Esophagus muscularis mucosa (tissue), 4 donors: ENCODE data around the gene PSMA5. TPM values are rescaled to one million over a fixed set of nuclear protein-coding genes. Genes with fewer than 3 reads are reported as not detected.

Experiments
- DNase-seq: peaks from one replicate; pipeline ENCODE4 v3.0.0-alpha.2; 2017; ENCODE audit errors: extremely low spot score
- H3K27ac ChIP-seq, 4 donors: fragments of 200-600 bp; sonication (generic); replicated peaks in 1 of 4; 1 replicate in 3 of 4; 2 replicates in 1 of 4; pipeline ENCODE4 v1.5.1; 2016 to 2019; ENCODE audit warnings: mild to moderate bottlenecking in 1 of 4
- H3K27me3 ChIP-seq, 4 donors: fragments of 200-600 bp; sonication (generic); one replicate each; pipeline versions ENCODE4 v1.5.1 to v1.6.0; 2016 to 2019
- H3K36me3 ChIP-seq, 4 donors: fragments of 200-600 bp; sonication (generic); one replicate each; pipeline ENCODE4 v1.5.1; 2016 to 2019
- H3K4me1 ChIP-seq, 4 donors: fragments of 200-600 bp; sonication (generic); one replicate each; pipeline ENCODE4 v1.5.1; 2016 to 2019
- H3K4me3 ChIP-seq, 4 donors: fragments of 200-600 bp; sonication (generic); 1 replicate in 2 of 4; 2 replicates in 2 of 4; pipeline ENCODE4 v1.5.1; 2016 to 2019; ENCODE audit warnings: mild to moderate bottlenecking in 4 of 4, moderate library complexity in 1 of 4
- H3K9me3 ChIP-seq, 4 donors: fragments of 200-600 bp; sonication (generic); 1 replicate in 3 of 4; 2 replicates in 1 of 4; pipeline ENCODE4 v1.5.1; 2016 to 2019
- CTCF ChIP-seq, 3 experiments: fragments of 200-600 bp in 2 of 3; fragments of 450-650 bp in 1 of 3; sonication (generic) in 2 of 3; IDR thresholded peaks; one replicate each; pipeline ENCODE4 v1.5.1; 2017 to 2019; ENCODE audit warnings: antibody characterized with exemption in 3 of 3, mild to moderate bottlenecking in 2 of 3, moderate library complexity in 1 of 3
- EP300 ChIP-seq: sonication (generic); formaldehyde crosslinking; IDR thresholded peaks from one replicate; pipeline ENCODE4 v1.6.1; 2017; ENCODE audit warnings: antibody characterized with exemption
- POLR2A ChIP-seq: fragments of 450-650 bp; IDR thresholded peaks from one replicate; pipeline ENCODE4 v1.6.1; 2017; ENCODE audit warnings: antibody characterized with exemption, moderate library complexity, mild to moderate bottlenecking, low read depth
- POLR2AphosphoS5 ChIP-seq, 2 donors: sonication (generic); formaldehyde crosslinking; IDR thresholded peaks; one replicate each; pipeline ENCODE4 v1.6.1; 2017; ENCODE audit warnings: antibody characterized with exemption in 2 of 2
- WGBS: methylation state at CpG from one replicate; pipeline ENCODE4 v1.1.5; 2018; 5-methylcytosine and 5-hydroxymethylcytosine counted together
- intact Hi-C: fragments of 100-400 bp; cut with DNase I; formaldehyde crosslinking; loops from one replicate; pipeline ENCODE4 v1.15.1; 2023
- total RNA-seq, 4 donors: library from RNA; depleted of rRNA; stranded (reverse); fragments of >200 nt; gene quantifications; one replicate each; pipeline versions ENCODE4 v1.1.0 to v1.2.1, GENCODE V29; 2016

PSMA5 gene
- total RNA-seq, 4 donors from 2014 or later: 15.8 to 29.8 (median 27.4) TPM

GRCh38 chr1:109350182-109350581 is 76.1 kb downstream of the PSMA5 start:
- Histone ChIP-seq H3K27ac (no peak overlapping the region), H3K4me1 (no peaks in the 10 kb centered on the region), H3K9me3 (no peaks in the 10 kb centered on the region), H3K27me3 (no peaks in the 10 kb centered on the region), H3K4me3 (no peak overlapping the region), H3K36me3 (peaks cover 64 to 99% (median 94%) of the 10 kb centered on the region in 4 donors)
- intact Hi-C loops: loop anchor here (5.0 kb wide), 1 partner anchor 52 kb away; no protein-coding TSS in a partner anchor
- 93% methylated on average over 4 of the region's 4 CpGs for WGBS
- DNase-seq: no peak
- TF ChIP-seq EP300 (no peak), CTCF (IDR thresholded peaks at IDR 0.05) (no peak), POLR2A (no peak), POLR2AphosphoS5 (IDR thresholded peaks at IDR 0.05) (no peak)

Other genes with a start within 250 kb of the PSMA5 start
- gene SARS1, start 212.5 kb downstream of the PSMA5 start, total RNA-seq: 100 to 1,000 TPM; 125 to 180 (median 144) TPM
- gene CELSR2, start 176.9 kb downstream of the PSMA5 start, total RNA-seq: 10 to 100 TPM in 2 of 4 donors, 1 to 10 TPM in 2; 7.8 to 20.4 (median 10.5) TPM
- gene PSRC1, start 143.3 kb downstream of the PSMA5 start, total RNA-seq: 10 to 100 TPM in 1 of 4 donors, 1 to 10 TPM in 3; 5.3 to 12.5 (median 6.4) TPM
- not detected for gene MYBPHL, start 119.4 kb downstream of the PSMA5 start, total RNA-seq
- 100 to 1,000 TPM in 3 of 4 donors, 10 to 100 TPM in 1; 92.6 to 136 (median 134) TPM for gene SORT1, start 28.5 kb downstream of the PSMA5 start, total RNA-seq
- gene SYPL2, start 40.1 kb upstream of the PSMA5 start, total RNA-seq: 1 to 10 TPM; 2.7 to 8.0 (median 4.6) TPM
- gene ATXN7L2, start 57.5 kb upstream of the PSMA5 start, total RNA-seq: 1 to 10 TPM; 2.2 to 3.3 (median 2.7) TPM
- gene CYB561D1, start 67.6 kb upstream of the PSMA5 start, total RNA-seq: 10 to 100 TPM in 2 of 4 donors, 1 to 10 TPM in 2; 6.2 to 16.4 (median 8.2) TPM
- 10 to 100 TPM in 2 of 4 donors, 1 to 10 TPM in 2; 8.4 to 23.7 (median 14.0) TPM for gene AMIGO1, start 83.3 kb upstream of the PSMA5 start, total RNA-seq
- gene GPR61, start 113.4 kb upstream of the PSMA5 start, total RNA-seq: not detected
- gene GNAI3, start 122.2 kb upstream of the PSMA5 start, total RNA-seq: 1 to 10 TPM; 5.9 to 7.2 (median 6.6) TPM
- gene GNAT2, start 193.2 kb upstream of the PSMA5 start, total RNA-seq: under 1 TPM in 1 of 4 donors, not detected in 3; 0.33 TPM
- gene AMPD2, start 193.4 kb upstream of the PSMA5 start, total RNA-seq: 10 to 100 TPM; 23.7 to 38.8 (median 33.2) TPM
- gene GSTM4, start 229.7 kb upstream of the PSMA5 start, total RNA-seq: 10 to 100 TPM; 33.1 to 43.1 (median 39.1) TPM
- gene GSTM2, start 241.6 kb upstream of the PSMA5 start, total RNA-seq: 10 to 100 TPM; 19.9 to 59.0 (median 39.3) TPM